Measurements from ENCODE around the gene TRAIP. TPM values are rescaled to one million over a fixed set of nuclear protein-coding genes. Genes with fewer than 3 reads are reported as not detected.
"Not testable (repeated sequence)": the region's sequence is repeated elsewhere in the genome, so short reads cannot be mapped to it uniquely, and the experiment has no call there.

TRAIP gene, protein sequence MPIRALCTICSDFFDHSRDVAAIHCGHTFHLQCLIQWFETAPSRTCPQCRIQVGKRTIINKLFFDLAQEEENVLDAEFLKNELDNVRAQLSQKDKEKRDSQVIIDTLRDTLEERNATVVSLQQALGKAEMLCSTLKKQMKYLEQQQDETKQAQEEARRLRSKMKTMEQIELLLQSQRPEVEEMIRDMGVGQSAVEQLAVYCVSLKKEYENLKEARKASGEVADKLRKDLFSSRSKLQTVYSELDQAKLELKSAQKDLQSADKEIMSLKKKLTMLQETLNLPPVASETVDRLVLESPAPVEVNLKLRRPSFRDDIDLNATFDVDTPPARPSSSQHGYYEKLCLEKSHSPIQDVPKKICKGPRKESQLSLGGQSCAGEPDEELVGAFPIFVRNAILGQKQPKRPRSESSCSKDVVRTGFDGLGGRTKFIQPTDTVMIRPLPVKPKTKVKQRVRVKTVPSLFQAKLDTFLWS
- 1 to 10 TPM; 1.4 to 1.7 TPM for total RNA-seq
- long read RNA-seq, partial matches to known transcripts = 1 of 1 reads
- long read RNA-seq, other reads (novel, unspliced or antisense) = 0 of 1 reads

DNA sequence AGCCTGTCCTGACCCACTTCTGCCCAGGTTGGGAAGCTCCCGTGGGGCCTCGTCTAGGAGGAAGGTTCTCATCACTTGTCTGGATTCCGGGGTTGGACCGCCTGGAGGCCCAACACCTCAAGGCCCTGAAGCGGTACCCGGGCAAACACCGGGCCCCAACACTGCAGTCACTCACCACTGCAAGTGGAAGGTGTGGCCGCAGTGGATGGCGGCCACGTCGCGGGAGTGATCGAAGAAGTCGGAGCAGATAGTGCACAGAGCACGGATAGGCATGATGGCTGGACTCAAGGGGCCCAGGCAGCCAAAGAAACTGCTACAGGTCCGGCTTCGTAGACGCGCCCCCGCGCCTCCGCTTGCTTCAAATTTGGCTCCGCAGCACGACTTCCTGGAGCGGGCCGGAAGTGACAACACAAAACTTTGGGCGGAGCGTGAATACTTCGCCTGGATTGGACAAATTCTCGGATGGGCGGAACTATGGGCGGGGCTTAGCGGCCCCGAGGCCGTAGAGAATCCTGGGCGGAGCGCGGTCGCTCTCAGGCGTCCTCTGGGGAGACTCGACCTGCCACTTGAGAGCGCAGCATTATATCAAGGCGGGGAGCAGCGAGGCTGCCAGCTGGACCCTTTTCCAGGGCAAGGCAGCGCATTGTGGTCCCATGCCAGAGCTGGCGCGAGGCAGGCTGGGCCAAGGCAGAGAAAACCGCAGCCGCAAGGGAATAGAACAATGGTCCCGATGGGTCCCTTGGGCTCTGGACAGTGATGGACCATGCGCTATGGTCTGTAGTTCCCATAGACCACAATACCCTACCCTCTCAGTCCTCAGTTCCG is at the start of gene TRAIP:
TRAIP (minus strand) TSS at position 384 of the 825 bp plus-strand sequence; CDS start at position 273, 111 bp downstream.
- peak; percentile 94 for DNase-seq

DNA sequence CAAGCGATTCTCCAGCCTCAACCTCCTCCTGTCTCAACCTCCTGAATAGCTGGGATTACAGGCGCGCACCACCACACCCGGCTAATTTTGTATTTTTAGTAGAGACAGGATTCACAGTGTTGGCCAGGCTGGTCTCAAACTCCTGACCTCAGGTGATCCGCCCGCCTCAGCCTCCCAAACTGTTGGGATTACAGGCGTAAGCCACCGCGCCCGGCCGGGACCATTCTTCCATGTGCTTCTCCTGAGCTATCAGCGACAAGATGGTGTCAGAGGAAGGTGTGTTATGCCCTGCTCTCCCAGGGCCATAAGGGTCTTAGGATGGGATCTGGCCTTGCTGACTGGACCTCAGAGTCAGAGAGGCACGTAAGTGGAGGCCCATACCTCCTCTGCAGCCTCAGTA is 48.1 kb upstream of the TRAIP start:
- ATAC-seq; DNase-seq; intact Hi-C loops (cut with DNase I): not testable (repeated sequence)

More for the DNA sequence above, at the start of gene TRAIP:
- peak; percentile 100 for ATAC-seq
- intact Hi-C loops (cut with DNase I) = no loop called here

DNA sequence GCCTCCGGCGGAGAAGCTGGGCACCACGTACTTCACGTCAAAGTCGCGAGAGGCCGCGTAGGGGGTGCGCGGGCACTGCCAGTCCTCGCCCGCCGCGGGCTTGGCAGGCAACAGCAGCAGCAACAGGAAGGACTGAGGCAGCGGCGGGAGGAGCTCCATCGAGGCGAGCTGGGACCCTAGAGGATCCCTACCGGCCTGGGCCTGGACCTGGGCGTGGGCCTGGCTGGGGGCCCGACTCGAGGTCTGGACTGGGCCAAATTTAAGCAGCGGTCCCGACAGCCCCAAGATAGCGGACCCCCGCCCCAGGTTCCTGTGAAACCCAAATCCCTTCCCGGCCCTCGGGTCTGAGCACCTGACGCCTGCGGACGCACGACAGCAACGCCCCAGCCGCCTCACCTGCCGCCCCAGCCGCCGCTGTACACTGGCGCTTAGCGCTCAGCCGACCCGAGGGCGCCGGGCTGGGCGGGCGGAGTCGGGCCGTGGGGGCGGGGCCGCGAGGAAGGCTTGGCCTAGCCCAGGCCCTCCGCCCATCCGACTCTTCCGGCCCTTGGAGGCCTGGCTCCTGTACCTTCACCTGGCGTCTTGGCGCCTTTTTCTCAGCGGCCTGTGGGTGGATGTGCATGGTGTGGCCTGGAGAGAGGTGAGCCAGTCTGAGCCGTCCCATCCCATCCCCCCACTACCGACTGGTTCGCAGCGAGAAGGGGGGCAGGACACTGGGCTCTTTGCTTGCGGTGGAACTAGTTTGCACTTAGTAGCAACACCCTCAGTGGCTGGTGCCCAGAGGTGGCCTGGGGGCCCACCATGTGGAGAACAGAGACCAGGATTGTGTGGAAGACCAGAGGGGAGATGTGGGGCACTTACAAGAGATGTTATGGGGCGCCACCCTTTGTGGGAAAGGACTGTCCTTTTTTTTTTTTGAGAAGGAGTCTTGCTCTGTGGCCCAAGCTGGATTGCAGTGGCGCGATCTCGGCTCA is 47.4 kb upstream of the TRAIP start, which contains the start of gene MST1R:
MST1R (minus strand) TSS at position 423 of the 974 bp plus-strand sequence; CDS start at position 159, 264 bp downstream.
- intact Hi-C loops (cut with DNase I) = no loop called here
- DNase-seq = peak; percentile 78
- peak; percentile 84 to 86 for ATAC-seq

DNA sequence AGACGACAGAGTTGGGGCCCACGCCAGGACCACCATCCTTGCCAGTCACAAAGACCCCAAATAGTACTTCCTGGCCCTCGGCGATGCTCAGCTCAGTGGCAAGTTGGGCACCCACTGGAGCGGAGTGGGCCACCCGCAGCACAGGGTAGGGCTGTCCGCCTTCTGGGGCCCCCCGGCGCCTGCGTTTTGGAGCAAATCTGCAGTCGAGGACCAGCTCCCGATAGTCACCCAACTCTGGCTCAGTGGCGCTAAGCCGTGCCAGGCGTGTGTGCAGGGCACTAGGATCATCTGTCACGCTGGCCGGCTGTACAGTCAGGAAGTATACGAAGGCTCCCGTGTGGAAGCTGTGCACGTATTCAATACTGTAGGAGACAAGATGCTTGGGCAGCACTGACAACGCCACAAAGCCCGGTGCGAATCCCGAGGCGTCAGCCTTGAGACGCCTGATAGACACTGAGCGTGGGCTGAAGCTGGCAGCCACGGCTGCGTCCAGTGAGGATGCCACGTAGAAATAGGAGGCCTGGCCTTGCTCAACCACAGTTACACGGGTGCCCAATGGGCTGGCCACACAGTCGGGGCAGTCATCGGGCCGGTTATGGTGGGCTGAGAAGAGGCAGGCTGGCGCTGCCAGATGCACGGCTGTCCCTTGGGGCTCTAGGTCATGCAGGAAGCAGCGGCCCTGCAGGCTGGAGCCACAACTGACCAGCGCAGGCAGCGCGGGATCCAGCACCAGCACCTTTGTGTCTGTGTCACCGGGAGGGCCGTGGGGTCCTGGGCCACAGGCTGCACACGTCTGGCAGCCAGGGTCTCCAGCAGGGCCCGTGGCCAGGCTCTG is 46.4 kb upstream of the TRAIP start:
- DNase-seq (no peak), ATAC-seq (no peak)
- intact Hi-C loops (cut with DNase I) = no loop called here

DNA sequence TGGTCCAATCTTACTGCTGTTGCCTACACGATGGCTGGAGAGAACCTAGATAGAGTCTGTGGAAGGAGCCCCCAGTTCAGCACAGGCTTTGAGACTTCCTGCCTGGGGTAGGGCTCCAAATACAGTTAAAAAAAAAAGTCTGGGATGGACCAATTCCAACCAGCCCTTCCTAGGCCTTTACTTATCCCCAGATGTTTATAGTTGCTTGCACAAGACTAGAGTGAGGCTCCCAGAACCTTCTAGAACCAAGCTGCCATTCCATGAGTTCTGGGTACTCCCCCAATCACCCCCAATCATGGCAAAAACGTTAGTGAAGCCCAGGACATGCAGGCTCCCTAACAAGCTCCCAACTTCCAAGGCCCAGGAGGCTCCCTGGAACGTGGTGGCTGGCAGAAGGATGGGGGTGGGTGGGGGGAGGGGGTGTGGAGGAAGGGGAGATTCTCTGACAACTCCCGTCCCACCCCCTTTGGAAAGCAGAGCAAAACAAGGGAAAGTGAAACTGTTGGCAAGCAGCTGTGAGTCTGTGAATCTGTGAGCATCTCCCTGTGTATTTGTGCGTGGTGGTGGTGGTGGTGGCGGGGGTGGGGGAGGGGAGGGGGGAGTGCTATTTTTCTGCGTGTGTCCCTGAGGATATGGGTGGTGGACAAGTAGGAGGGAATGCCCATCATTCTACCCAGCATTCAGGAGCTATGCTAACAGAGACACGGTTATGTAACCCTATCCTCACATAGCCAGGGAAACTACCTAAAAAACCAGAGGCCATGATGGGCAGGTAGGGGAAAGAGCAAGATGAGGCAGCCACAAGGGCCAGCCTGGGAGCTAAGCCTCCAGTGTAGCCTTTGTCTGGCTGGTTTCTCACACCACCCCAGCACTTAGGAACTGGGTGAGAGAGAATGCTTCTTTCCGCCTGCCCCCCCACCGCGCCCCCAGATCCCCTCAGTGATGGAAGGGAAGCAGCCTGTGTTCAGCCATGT is 45.3 kb upstream of the TRAIP start:
- intact Hi-C loops (cut with DNase I) = no loop called here
- no peak for DNase-seq
- ATAC-seq = no peak

DNA sequence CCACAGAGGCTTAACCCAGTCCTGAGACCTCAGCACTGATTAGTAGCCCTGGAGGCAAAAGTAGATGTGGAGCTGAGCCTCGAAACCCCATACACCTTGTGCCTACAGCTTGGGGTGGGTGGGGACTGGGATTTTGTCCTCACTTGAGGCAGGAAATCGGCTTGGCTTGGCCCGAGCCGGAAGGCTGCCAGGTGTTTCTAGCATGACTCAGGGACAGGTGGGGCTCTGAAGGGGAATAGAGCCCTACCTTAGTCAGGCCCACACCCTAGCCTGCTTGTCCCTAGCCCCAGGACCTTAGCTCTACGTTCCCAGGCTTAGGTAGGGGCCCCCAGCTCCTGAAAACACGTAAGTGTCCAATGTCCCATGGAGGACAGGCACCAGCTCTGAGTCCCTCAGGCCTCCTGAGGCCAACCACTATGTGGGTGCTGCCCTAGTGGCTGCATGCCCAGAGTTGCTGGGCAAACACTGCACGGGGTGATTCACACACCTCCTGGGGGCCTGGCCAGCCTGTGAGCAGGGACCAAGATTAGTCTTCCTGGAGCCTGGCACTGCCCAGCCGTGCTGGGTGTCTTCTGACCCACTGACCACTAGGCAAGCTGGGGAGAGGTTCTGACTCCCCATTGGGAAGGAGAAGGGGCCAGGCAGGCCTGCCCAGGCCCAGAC is 44.3 kb upstream of the TRAIP start:
- ATAC-seq (peak; percentile 64 to 89), DNase-seq (peak; percentile 62)
- intact Hi-C loops (cut with DNase I) = no loop called here

DNA sequence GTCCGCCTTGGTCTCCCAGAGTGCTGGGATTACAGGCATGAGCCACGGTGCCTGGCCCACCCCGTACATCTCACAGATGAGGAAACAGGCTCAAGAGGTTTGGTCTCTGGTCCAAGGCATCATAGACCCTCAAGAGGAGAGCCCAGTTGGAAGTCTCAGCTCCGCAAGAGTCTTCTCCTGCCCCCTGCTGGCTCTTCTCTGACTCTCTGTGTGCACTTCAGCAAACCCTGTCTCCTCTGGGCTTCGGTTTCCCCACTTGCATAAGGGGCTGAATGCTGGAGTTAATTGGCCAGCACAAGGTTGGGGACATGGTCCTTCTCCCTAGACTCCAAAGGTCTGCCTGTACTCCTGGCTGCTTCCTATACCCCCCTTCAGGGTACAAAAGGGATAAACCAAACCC is 43.5 kb upstream of the TRAIP start:
- DNase-seq = no peak
- intact Hi-C loops (cut with DNase I) = loop anchor here in 1 of 2 donors (10.0 kb wide), 1 partner anchor 55 kb away; no protein-coding TSS in a partner anchor
- ATAC-seq = no peak

DNA sequence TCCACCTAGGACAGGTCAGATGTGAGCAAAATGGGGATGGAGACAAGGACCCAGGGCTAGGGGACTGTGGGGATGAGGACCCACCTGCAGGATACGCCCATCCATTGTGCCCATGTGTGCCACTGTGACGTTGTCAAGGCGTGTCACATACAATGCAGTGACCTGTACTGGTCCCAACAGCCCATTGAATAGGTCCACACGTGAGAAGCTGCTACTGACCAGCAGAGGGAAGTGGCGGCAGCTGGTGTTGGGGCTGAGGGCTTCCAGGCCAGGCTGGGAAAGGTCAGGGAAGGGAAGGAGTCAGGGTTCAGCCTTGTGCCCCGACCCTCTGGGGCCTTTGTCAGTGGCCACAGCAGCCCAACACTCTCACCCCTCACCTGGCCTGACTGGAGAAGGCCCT is 42.6 kb upstream of the TRAIP start:
- ATAC-seq = no peak
- intact Hi-C loops (cut with DNase I) = loop anchor here in 1 of 2 donors (10.0 kb wide), 1 partner anchor 54 kb away; no protein-coding TSS in a partner anchor
- no peak for DNase-seq

DNA sequence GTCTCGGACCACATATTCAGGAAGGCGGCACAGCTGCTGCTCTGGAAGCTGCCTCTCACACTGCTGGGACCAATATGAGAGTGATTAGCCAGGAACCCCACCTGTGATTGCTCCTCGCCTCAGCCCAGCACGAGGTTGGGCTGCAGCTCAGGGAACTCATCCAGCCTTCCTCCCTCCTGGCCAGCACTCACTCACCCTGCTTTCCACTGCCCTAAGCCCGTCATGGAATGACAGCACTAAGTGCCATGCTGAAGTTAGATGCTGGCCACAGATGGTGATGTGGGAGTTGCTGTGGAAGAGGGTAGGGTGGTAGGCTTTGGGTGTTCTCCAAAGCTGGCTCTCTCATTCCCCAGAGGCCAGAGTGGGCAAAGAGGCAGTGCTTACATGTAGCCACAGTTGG is 40.0 kb upstream of the TRAIP start:
- intact Hi-C loops (cut with DNase I) = loop anchor here in 1 of 2 donors (10.0 kb wide), 1 partner anchor 52 kb away; no protein-coding TSS in a partner anchor
- DNase-seq (no peak), ATAC-seq (no peak)

DNA sequence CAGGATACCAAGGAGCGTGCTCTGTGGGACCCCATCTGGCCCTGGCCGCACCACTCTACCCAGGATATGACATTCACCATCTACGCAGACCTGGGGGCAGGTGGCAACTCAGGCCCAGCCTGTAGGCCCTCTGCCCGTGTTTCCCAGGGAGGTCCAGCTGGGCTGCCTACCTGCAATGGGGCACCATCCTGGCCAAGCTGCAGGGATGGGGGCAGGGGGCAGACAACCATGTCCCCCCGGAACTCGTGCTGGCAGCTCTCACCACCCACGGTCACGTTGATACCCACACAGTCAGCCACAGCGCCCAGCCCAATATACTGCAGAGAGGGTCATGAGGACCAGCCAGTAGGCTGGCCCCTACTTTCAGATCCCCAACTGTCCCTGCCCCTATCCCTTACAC is 39.4 kb upstream of the TRAIP start:
- intact Hi-C loops (cut with DNase I) = loop anchor here in 1 of 2 donors (10.0 kb wide), 1 partner anchor 51 kb away; no protein-coding TSS in a partner anchor
- ATAC-seq (no peak), DNase-seq (no peak)

DNA sequence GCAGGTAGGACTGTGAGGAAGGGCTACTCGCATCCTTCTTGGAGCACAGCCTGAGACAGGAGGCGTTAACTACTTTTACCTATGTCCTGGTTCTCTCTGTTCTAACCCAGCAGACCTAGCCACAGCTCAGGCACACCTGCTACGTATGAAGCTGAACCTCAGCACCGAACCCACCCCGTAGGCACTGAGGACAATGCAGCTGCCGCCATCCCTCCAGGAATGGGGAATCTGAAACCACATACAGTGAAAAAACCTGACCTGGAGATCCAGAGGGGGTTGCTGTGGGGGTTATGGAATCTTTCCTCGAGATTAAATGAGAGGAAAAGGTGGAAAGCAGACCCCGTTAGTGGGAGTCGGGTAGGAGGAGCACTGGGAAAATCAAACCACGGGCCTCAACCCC is 32.9 kb upstream of the TRAIP start:
- intact Hi-C loops (cut with DNase I) = no loop called here
- DNase-seq (no peak), ATAC-seq (no peak)

DNA sequence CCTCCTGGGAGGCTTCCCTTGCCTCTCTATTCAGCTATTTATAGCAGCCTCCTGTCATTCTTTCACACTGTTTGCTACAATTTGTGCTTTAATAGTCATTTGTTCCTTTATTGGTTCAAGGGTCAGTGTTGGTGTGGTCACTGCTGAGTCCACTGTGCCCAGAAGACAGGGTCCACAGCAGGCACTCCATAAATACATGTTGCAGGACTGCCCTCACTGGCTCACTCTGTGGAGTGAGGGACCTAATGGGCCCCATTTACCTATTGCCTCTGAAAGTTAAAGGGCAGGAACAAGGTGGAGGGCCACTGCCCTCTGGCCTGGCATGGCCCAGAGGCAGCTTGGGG is 30.5 kb upstream of the TRAIP start:
- DNase-seq (no peak), ATAC-seq (no peak)
- intact Hi-C loops (cut with DNase I) = no loop called here

DNA sequence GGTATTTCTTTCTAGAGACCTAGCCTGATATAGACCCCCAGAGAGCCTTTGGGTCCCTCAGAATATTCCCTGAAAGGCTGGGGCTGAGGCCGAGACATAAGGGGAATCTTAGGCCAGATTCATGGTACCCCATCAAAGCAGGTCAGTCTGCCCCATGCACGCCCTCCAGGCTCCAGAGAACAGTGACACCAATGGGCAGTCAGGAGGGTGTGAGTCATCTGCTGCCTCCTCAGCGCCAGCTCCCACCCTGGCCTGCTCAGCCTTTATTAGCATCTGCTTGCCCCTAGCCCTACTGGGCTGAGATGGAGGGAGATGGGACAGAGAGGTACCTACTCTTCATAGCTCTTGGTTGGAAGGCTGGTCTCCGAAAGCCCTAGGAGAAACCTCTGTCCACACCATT is 27.6 kb upstream of the TRAIP start:
- ATAC-seq = peak in 1 of 2 donors; percentile 31
- DNase-seq = no peak
- intact Hi-C loops (cut with DNase I) = no loop called here

DNA sequence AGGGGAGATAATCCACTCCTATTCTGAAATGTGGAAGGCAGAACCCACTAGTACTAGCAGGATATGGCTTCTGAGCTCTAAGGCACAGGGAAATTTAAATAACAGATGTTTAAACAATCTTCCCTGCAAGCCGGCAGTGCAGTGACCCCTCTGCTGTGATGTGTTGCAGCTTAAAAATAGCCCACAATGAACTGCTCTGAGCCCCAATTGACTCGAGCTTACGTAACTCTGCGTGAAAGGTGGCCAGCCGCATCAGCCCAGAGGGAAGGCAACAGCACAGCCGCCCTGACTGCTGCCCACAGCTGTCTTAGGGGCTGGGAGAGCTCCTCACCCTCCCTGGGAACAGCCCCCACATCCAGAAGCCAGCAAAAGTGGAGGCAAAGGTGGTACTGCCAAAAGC is 25.8 kb upstream of the TRAIP start:
- no peak for DNase-seq
- ATAC-seq = peak; percentile 51 to 75
- intact Hi-C loops (cut with DNase I) = no loop called here

DNA sequence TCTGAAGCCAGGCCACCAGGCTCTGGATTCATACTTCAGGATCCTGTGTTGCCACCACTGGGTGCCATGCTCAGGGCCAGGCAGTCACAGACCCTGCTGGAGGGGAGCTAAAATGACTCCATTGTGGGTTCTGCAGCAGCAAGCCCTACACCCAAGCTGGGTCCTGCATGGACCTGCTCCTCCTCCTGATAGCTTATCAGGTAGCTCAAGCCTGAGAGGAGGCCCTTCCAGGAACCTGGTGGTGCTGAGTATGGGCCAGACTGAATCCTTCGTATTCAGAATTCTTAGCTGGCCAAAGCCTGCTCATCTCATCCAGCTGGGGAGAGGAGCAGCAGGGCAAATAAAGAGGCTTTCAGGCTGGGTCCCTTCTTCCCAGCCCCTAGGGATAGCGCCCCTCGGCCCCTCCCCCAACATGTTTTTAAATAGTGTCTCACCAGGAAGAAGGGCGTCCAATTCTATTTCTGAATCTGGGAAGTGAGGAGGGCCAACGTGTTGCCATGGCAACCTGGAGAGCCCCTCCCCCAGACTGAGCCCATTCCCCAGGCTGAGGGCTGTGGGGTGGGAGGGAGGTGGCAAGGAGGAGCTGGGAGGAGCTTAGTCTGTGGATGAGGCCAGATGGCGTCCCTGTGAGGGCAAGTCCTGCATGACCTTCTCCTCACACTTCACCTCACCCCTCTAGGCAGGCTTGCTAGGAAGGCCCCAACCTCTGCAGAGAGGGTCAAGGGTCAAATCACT is 24.4 kb upstream of the TRAIP start:
- DNase-seq = no peak
- intact Hi-C loops (cut with DNase I) = no loop called here
- peak in 1 of 2 donors; percentile 36 for ATAC-seq
